Tibial nerve (tissue), 4 donors: ENCODE results near the gene SCN8A. TPM values are rescaled to one million over a fixed set of nuclear protein-coding genes. Genes with fewer than 3 reads are reported as not detected.
"Not testable (repeated sequence)": the region's sequence is repeated elsewhere in the genome, so short reads cannot be mapped to it uniquely, and the experiment has no call there.

Source experiments
- DNase-seq, 2 donors: peaks; one replicate each; pipeline ENCODE4 v3.0.0-alpha.2; 2019; ENCODE audit warnings: low spot score in 2 of 2
- H3K27ac ChIP-seq, 4 donors: fragments of 200-600 bp; sonication (generic) in 3 of 4; one replicate each; pipeline ENCODE4 v1.5.1; 2017 to 2019; ENCODE audit warnings: mild to moderate bottlenecking in 1 of 4
- H3K27me3 ChIP-seq, 2 donors: fragments of 200-600 bp; sonication (generic) in 1 of 2; one replicate each; pipeline versions ENCODE4 v1.5.1 to v1.6.0; 2017 to 2019
- H3K36me3 ChIP-seq, 3 donors: fragments of 200-600 bp; sonication (generic); one replicate each; pipeline ENCODE4 v1.5.1; 2018 to 2019
- H3K4me1 ChIP-seq, 4 donors: fragments of 200-600 bp; sonication (generic) in 3 of 4; one replicate each; pipeline ENCODE4 v1.5.1; 2017 to 2019
- H3K4me3 ChIP-seq, 4 donors: fragments of 200-600 bp; sonication (generic) in 3 of 4; one replicate each; pipeline ENCODE4 v1.5.1; 2017 to 2019; ENCODE audit warnings: mild to moderate bottlenecking in 1 of 4, moderate library complexity in 1 of 4
- H3K9me3 ChIP-seq, 4 donors: fragments of 200-600 bp; sonication (generic) in 3 of 4; one replicate each; pipeline ENCODE4 v1.5.1; 2017 to 2019
- EP300 ChIP-seq, 2 donors: sonication (generic); formaldehyde crosslinking; IDR thresholded peaks; one replicate each; pipeline ENCODE4 v1.6.1; 2017; ENCODE audit warnings: antibody characterized with exemption in 2 of 2, mild to moderate bottlenecking in 1 of 2
- POLR2A ChIP-seq, 2 donors: fragments of 450-650 bp; IDR thresholded peaks; one replicate each; pipeline ENCODE4 v1.6.1; 2017; ENCODE audit warnings: antibody characterized with exemption in 2 of 2, mild to moderate bottlenecking in 2 of 2, moderate library complexity in 2 of 2
- WGBS, 2 donors: methylation state at CpG; one replicate each; pipeline ENCODE4 v1.1.5; 2018; 5-methylcytosine and 5-hydroxymethylcytosine counted together
- total RNA-seq, 4 donors: library from RNA; depleted of rRNA; stranded (reverse); fragments of >200 nt; gene quantifications; one replicate each; pipeline ENCODE4 v1.1.0, GENCODE V29; 2016
- TF ChIP-seq, protein P1 (sequence below), 5 experiments: fragments of 200-600 bp in 3 of 5; fragments of 450-650 bp in 2 of 5; sonication (generic) in 3 of 5; IDR thresholded peaks; one replicate each; pipeline ENCODE4 v1.5.1; 2016 to 2019; ENCODE audit warnings: antibody characterized with exemption in 5 of 5, mild to moderate bottlenecking in 3 of 5, moderate library complexity in 2 of 5

SCN8A gene
- total RNA-seq, 4 donors from 2014 or later: 0.21 to 3.3 (median 0.50) TPM

DNA sequence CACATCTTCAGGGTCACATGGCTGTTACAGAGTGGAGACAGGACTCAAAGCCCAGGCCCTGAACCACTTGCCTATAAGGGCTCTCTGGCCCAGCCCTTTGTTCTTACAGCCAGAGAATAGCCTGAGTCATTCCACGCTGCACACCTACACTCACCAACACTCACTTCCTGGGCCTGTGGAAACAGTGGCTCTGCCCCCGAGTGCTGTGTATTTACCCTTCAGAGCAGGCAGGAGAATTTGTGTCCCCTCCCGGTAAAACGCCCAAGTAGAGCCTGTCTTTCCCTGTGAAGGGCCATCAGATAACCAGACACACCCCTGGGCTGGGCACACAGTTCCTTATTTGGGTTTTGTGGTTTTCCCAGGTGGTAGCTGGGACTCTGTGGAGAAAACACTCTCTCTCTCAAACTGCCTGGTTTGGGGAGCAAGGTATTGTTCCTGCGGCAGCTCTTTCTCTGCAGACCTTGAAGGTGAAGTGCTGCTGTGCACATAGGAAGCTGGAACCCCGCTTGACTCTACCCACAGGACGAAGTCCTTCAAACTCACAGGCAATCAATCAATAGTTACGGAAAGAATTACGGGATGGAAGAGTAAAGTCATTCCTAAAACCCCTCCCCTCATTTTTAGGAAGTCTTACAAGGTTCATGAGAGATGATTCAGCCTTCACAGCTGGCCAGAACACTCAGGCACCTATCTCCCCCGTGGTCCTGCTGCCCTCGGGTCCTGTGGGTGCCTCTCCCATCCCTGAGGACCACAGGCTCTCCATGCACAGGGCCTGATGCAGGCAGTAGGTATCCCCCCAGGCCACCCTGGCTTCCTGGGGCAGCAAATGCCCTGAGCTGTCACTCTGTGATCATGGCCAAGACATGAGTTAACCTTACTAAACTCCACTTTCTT is 237.1 kb downstream of the SCN8A start:
- H3K27ac ChIP-seq: no peak overlapping the region
- TF ChIP-seq POLR2A (IDR thresholded peaks at IDR 0.05): no peak
- TF ChIP-seq, protein P1, sequence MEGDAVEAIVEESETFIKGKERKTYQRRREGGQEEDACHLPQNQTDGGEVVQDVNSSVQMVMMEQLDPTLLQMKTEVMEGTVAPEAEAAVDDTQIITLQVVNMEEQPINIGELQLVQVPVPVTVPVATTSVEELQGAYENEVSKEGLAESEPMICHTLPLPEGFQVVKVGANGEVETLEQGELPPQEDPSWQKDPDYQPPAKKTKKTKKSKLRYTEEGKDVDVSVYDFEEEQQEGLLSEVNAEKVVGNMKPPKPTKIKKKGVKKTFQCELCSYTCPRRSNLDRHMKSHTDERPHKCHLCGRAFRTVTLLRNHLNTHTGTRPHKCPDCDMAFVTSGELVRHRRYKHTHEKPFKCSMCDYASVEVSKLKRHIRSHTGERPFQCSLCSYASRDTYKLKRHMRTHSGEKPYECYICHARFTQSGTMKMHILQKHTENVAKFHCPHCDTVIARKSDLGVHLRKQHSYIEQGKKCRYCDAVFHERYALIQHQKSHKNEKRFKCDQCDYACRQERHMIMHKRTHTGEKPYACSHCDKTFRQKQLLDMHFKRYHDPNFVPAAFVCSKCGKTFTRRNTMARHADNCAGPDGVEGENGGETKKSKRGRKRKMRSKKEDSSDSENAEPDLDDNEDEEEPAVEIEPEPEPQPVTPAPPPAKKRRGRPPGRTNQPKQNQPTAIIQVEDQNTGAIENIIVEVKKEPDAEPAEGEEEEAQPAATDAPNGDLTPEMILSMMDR (IDR thresholded peaks at IDR 0.05): no peak
- TF ChIP-seq EP300 (IDR thresholded peaks at IDR 0.05): no peak
- no peaks in the 10 kb centered on the region for H3K36me3 ChIP-seq
- H3K4me3 ChIP-seq: no peak overlapping the region
- no peak for DNase-seq
- H3K27me3 ChIP-seq: no peaks in the 10 kb centered on the region
- no peaks in the 10 kb centered on the region for H3K9me3 ChIP-seq
- whole genome bisulfite sequencing, 2 donors: 56 to 59% methylated on average over 11 of the region's 11 CpGs
- H3K4me1 ChIP-seq: peaks cover 0 to 27% (median 0%) of the 10 kb centered on the region in 4 donors

DNA sequence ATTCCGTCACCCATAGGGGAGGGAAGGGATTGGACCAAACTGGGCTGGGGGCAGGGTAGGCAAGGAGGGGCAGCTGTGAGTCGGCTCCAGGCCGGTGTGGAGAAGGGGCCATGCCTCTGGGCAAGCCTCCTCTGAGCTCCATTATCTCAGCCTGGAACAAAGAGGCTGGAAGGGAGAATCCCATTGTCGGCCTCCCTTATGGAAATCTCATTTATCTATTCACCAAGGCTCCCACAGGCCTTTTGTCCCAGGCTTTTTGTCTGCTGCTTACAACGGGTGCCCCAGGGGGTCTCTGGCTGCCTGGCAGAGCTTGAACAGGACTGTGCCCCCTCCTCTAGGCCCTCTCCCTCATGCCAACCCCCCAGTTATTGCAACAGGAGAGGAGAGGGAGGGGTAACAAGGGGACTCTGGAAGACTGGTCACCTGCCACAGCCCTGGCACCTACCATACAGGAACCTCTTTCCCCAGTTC is 238.0 kb downstream of the SCN8A start:
- no peak overlapping the region for H3K27ac ChIP-seq
- 46 to 66% methylated on average over 5 of the region's 5 CpGs for WGBS, 2 donors
- no peaks in the 10 kb centered on the region for H3K9me3 ChIP-seq
- no peak overlapping the region for H3K4me3 ChIP-seq
- H3K27me3 ChIP-seq: no peaks in the 10 kb centered on the region
- no peak for DNase-seq
- no peak for TF ChIP-seq EP300 (IDR thresholded peaks at IDR 0.05)
- TF ChIP-seq POLR2A (IDR thresholded peaks at IDR 0.05): no peak
- TF ChIP-seq, protein P1 (IDR thresholded peaks at IDR 0.05): no peak
- no peaks in the 10 kb centered on the region for H3K36me3 ChIP-seq
- peaks cover 0 to 28% (median 0%) of the 10 kb centered on the region in 4 donors for H3K4me1 ChIP-seq

DNA sequence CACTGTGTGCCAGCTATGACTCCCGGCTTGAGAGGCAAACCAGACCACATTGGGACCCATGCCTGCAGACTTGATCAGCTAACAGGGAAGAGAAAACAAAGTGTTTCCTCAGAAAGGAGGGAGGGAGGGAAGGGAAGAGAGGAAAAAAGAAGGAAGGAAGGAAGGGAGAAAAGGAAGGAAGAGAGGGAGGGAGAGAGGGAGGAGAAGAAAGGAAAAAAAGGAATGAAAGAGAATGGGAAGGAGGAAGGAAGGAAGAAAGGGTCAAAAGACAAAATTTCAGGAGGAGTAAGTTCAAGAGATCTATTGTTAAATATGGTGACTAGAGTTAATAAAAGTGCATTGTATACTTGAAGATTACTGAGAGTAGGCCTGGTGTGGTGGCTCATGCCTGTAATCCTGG is 238.6 kb downstream of the SCN8A start:
- Histone ChIP-seq H3K9me3 (no peaks in the 10 kb centered on the region), H3K27ac (no peak overlapping the region), H3K36me3 (no peaks in the 10 kb centered on the region), H3K4me3 (no peak overlapping the region), H3K27me3 (no peaks in the 10 kb centered on the region), H3K4me1 (peaks cover 0 to 28% (median 0%) of the 10 kb centered on the region in 4 donors)
- DNase-seq: no peak
- TF ChIP-seq EP300 (IDR thresholded peaks at IDR 0.05) (no peak), POLR2A (IDR thresholded peaks at IDR 0.05) (no peak)
- TF ChIP-seq, protein P1 (IDR thresholded peaks at IDR 0.05): no peak
- WGBS, 2 donors: 67 to 69% methylated on average over 1 of the region's 1 CpG

DNA sequence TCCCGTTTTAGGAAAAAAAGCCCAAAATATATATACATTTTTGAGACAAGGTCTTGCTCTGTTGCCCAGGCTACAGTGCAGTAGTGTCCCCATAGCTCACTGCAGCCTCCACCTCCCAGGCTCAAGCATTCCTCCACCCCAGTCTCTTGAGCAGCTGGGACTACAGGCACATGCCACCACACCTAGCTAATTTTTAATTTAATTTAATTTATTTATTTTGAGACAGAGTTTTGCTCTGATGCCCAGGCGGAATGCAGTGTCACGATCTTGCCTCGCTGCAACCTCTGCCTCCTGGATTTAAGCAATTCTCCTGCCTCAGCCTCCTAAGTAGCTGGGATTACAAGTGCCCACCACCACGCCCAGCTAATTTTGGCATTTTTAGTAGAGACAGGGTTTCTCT is 240.8 kb downstream of the SCN8A start:
- not testable (repeated sequence) for H3K4me3 ChIP-seq, DNase-seq, H3K36me3 ChIP-seq, H3K27me3 ChIP-seq, H3K27ac ChIP-seq, H3K9me3 ChIP-seq
- WGBS, 2 donors: 80 to 87% methylated on average over 5 of the region's 5 CpGs
- H3K4me1 ChIP-seq: peaks cover 0 to 27% (median 0%) of the 10 kb centered on the region in 4 donors

DNA sequence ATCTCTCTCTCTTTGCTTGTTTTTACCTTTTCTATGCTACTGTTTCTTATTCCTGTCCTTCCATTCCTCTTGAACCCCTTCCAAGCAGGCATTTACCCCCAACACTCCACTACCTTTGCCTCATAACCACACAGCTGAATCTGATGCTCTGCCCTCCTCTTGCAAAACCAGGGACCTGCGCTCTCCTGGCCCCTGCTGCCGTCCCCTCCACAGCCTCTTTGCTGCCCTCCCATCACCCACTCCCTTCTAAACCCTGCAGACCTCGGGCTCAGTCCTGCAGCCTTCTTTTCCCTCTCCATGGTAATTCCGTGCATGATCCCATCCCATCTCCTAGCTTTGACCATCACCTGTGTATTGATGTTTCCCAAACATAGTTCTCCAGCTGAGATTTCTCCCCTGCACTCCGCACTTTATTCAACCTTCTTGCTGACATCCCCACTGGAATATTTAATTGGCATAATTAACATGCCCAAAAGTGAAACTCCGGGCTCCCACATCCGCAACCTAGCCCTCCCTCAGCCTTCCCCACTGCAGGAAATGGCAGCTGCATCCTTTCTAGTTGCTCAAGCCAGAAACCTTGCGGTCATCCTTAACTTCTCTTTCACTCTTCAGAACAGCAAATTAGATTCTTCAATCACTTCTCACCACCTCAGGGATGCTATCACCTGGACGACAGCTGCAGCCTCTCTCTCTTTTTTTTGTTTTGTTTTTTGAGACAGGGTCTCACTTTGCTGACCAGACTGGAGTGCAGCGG is 241.5 kb downstream of the SCN8A start:
- Histone ChIP-seq H3K4me3 (no peak overlapping the region), H3K27me3 (no peaks in the 10 kb centered on the region), H3K9me3 (no peaks in the 10 kb centered on the region), H3K4me1 (peaks cover 0 to 21% (median 0%) of the 10 kb centered on the region in 4 donors), H3K27ac (no peak overlapping the region), H3K36me3 (no peaks in the 10 kb centered on the region)
- TF ChIP-seq EP300 (IDR thresholded peaks at IDR 0.05): no peak
- TF ChIP-seq POLR2A (IDR thresholded peaks at IDR 0.05): no peak
- TF ChIP-seq, protein P1 (IDR thresholded peaks at IDR 0.05): no peak
- WGBS, 2 donors: 61 to 68% methylated on average over 10 of the region's 10 CpGs
- no peak for DNase-seq
